GM12872 (cell line): ENCODE results near the gene KLF15.

Source experiments
- CTCF ChIP-seq: IDR thresholded peaks from 3 replicates; pipeline ENCODE4 v1.5.1; 2011; ENCODE audit warnings: low read depth, mild to moderate bottlenecking, low read length, moderate library complexity; ENCODE audit not compliant: insufficient read depth

The KLF15 gene

GRCh38 chr3:126352476-126353454 is 4.4 kb downstream of the KLF15 start:
- TF ChIP-seq CTCF = no peak

GRCh38 chr3:126351771-126352475 is 5.3 kb downstream of the KLF15 start:
- TF ChIP-seq CTCF = 0 out of 3 replicates have a peak, but pooled peaks have one; percentile 20

- TF ChIP-seq CTCF = no peak
These were observed 6.0 kb downstream of the KLF15 start for GRCh38 chr3:126351086-126351770.

- no peak for TF ChIP-seq CTCF
These were observed 6.6 kb downstream of the KLF15 start for GRCh38 chr3:126350502-126351085.

GRCh38 chr3:126349611-126350501 is 7.4 kb downstream of the KLF15 start:
- TF ChIP-seq CTCF = no peak

GRCh38 chr3:126349071-126349470 is 8.1 kb downstream of the KLF15 start:
- no peak for TF ChIP-seq CTCF
